ENCODE data around the gene SMIM44. TPM values are rescaled to one million over a fixed set of nuclear protein-coding genes. Genes with fewer than 3 reads are reported as not detected.

Gene SMIM44
- total and polyA plus RNA-seq, 9 of the 15 experiments (the other 6 are each of a cell fraction or from before 2014, with no cell fraction given), result not detected

GRCh38 chr19:3520166-3521103 is 37.2 kb upstream of the SMIM44 start (continued):
- TF ChIP-seq CCNT2 (IDR thresholded peaks at IDR 0.05; ENCODE audit: borderline replicate concordance, extremely low read depth, insufficient read length, low read depth, low read length) (peak; percentile 72), ZNF324 (CRISPR knock-in tag; IDR thresholded peaks at IDR 0.05) (no peak), GABPB1 (CRISPR knock-in tag; IDR thresholded peaks at IDR 0.05) (peak; percentile 82), ZNF174 (CRISPR knock-in tag; IDR thresholded peaks at IDR 0.05) (no peak), ZBTB1 (CRISPR knock-in tag; IDR thresholded peaks at IDR 0.05; ENCODE audit: borderline replicate concordance, low read depth) (peak; percentile 94), SNRNP70 (optimal IDR thresholded peaks at IDR 0.05; ENCODE audit: low read depth, low read length) (no peak), ZKSCAN8 (CRISPR knock-in tag; IDR thresholded peaks at IDR 0.05) (no peak), BCOR (IDR thresholded peaks at IDR 0.05) (peak; percentile 8; the same call in 1 of the 2 replicates)

- BruUV-seq (replicated peaks), result no TSS peak
- Histone ChIP-seq H3K4me1 (replicated peaks in 1 of 2; ENCODE audit: control insufficient read depth in 2 of 2, insufficient read depth in 2 of 2, low read length in 2 of 2) (peaks cover 19 to 78% of the 10 kb centered on the region in 2 experiments), H3K27ac (ENCODE audit: extremely low read depth, low read depth, low read length) (no peak overlapping the region), H3K9me1 (ENCODE audit: control insufficient read depth, insufficient read depth, low read length) (peaks cover 4% of the 10 kb centered on the region), H4K20me1 (replicated peaks; ENCODE audit: control insufficient read depth, insufficient read depth, low read length) (peaks cover 23% of the 10 kb centered on the region), H2AFZ (ENCODE audit: low read depth, low read length) (no peak overlapping the region), H3K79me2 (ENCODE audit: control insufficient read depth, insufficient read depth, low read length) (peaks cover 74% of the 10 kb centered on the region), H3K36me3 (ENCODE audit: control insufficient read depth, insufficient read depth, low read length) (peaks cover 32% of the 10 kb centered on the region; the same call in 1 of the 3 replicates), H3K4me3 (no peak overlapping the region), H3K9ac (ENCODE audit: insufficient read depth in 1 of 2, low read depth in 2 of 2, low read length in 2 of 2) (peak overlapping the region in 1 of 2 experiments; percentile 88; a peak in 2 of 4 replicates), H3K9me3 (replicated peaks; ENCODE audit: control insufficient read depth, insufficient read depth, low read depth, low read length) (no peaks in the 10 kb centered on the region), H3K4me2 (ENCODE audit: insufficient read depth, low read length) (no peak overlapping the region), H3K27me3 (ENCODE audit: control insufficient read depth in 2 of 2, insufficient read depth in 2 of 2, low read length in 2 of 2) (no peaks in the 10 kb centered on the region)
- FAIRE-seq (no peak), ATAC-seq (no peak), DNase-seq (ENCODE audit: extremely low read depth in 1 of 4, low spot score in 3 of 4) (no peak)
- intact Hi-C loops (cut with micrococcal nuclease), result no loop called here
- 83% methylated on average over 9 of the region's 18 CpGs for WGBS (ENCODE audit: insufficient coverage, low coverage, missing lambda C conversion rate)
- ChIA-PET CTCF (ENCODE audit: low intra/inter-chr PET ratio) (no interaction called here), POLR2A (interaction anchor here (0.6 to 0.9 kb wide), 3 partner anchors 9 to 621 kb away, joined by 3 read pairs; no protein-coding TSS in a partner anchor)
- TF ChIP-seq ZBTB33 (CRISPR knock-in tag; IDR thresholded peaks at IDR 0.05), result peak; percentile 21; the same call in 1 of the 2 replicates
- no peak for TF ChIP-seq FOXA1 (IDR thresholded peaks at IDR 0.05; ENCODE audit: borderline replicate concordance)
- no peak for TF ChIP-seq PYGO2 (tag; IDR thresholded peaks at IDR 0.05)
- in situ Hi-C loops (cut with MboI), result no loop called here
Observed at GRCh38 chr19:3519126-3519525, 35.9 kb upstream of the SMIM44 start.

Measured in K562 (cell line).